ENCODE data around the gene ZNF71.
"Not testable (repeated sequence)": the region's sequence is repeated elsewhere in the genome, so short reads cannot be mapped to it uniquely, and the experiment has no call there.

Gene ZNF71

GRCh38 chr19:56664511-56664910, 69.4 kb downstream of the ZNF71 start:
- no peak for TF ChIP-seq CTCF (IDR thresholded peaks at IDR 0.05; ENCODE audit: insufficient read depth, missing control alignments)
- DNase-seq (ENCODE audit: insufficient read length, low spot score) = no peak
- no peak for FAIRE-seq

GRCh38 chr19:56667311-56667870, 72.3 kb downstream of the ZNF71 start:
- FAIRE-seq (no peak), DNase-seq (ENCODE audit: insufficient read length, low spot score) (no peak)
- TF ChIP-seq CTCF (IDR thresholded peaks at IDR 0.05; ENCODE audit: insufficient read depth, missing control alignments) = no peak

GRCh38 chr19:56668676-56669075, 73.6 kb downstream of the ZNF71 start:
- FAIRE-seq = no peak

GRCh38 chr19:56670401-56670960, 75.4 kb downstream of the ZNF71 start:
- FAIRE-seq = no peak
- no peak for DNase-seq (ENCODE audit: insufficient read length, low spot score)
- TF ChIP-seq CTCF (IDR thresholded peaks at IDR 0.05; ENCODE audit: insufficient read depth, missing control alignments) = no peak

More at GRCh38 chr19:56668676-56669075, 73.6 kb downstream of the ZNF71 start:
- TF ChIP-seq CTCF (IDR thresholded peaks at IDR 0.05; ENCODE audit: insufficient read depth, missing control alignments) = no peak
- no peak for DNase-seq (ENCODE audit: insufficient read length, low spot score)

GRCh38 chr19:56670961-56671612, 76.0 kb downstream of the ZNF71 start:
- FAIRE-seq (no peak), DNase-seq (ENCODE audit: insufficient read length, low spot score) (no peak)
- TF ChIP-seq CTCF (IDR thresholded peaks at IDR 0.05; ENCODE audit: insufficient read depth, missing control alignments) = no peak

- TF ChIP-seq CTCF (IDR thresholded peaks at IDR 0.05; ENCODE audit: insufficient read depth, missing control alignments) = no peak
- FAIRE-seq (no peak), DNase-seq (ENCODE audit: insufficient read length, low spot score) (peak; percentile 86)
Observed at GRCh38 chr19:56671613-56671994, 76.5 kb downstream of the ZNF71 start, which contains the start of gene ZNF835. Gene ZNF835 (minus strand): TSS chr19:56671757. CDS start chr19:56665198, 6,559 bp downstream.

GRCh38 chr19:56672610-56673009, 77.5 kb downstream of the ZNF71 start:
- FAIRE-seq = not testable (repeated sequence)

More at GRCh38 chr19:56672610-56673009, 77.5 kb downstream of the ZNF71 start:
- not testable (repeated sequence) for DNase-seq (ENCODE audit: insufficient read length, low spot score)
